Epithelial cell of proximal tubule (primary cell): ENCODE results near the gene RPL32. TPM values are rescaled to one million over a fixed set of nuclear protein-coding genes. Genes with fewer than 3 reads are reported as not detected.

ENCODE experiments used
- DNase-seq: peaks from one replicate; pipeline ENCODE4 v3.0.0-alpha.2; 2011; ENCODE audit warnings: low read depth
- H3K4me3 ChIP-seq: 2 replicates; pipeline ENCODE4 v1.5.1; 2011; ENCODE audit warnings: low read depth, mild to moderate bottlenecking, low read length
- CTCF ChIP-seq: conservative IDR thresholded peaks from 2 replicates; pipeline ENCODE4 v1.5.1; 2012; ENCODE audit warnings: low read depth, mild to moderate bottlenecking, low read length
- total RNA-seq: library from RNA; depleted of rRNA; stranded (reverse); fragments of >200 nt; gene quantifications from 2 replicates; pipeline ENCODE4 v1.2.3, GENCODE V29; 2015

The RPL32 gene
- total RNA-seq, 1 donor from 2014 or later, result 1,030 TPM

GRCh38 chr3:12818773-12819172 is 22.6 kb downstream of the RPL32 start:
- no peak for TF ChIP-seq CTCF
- DNase-seq, result no peak

DNA sequence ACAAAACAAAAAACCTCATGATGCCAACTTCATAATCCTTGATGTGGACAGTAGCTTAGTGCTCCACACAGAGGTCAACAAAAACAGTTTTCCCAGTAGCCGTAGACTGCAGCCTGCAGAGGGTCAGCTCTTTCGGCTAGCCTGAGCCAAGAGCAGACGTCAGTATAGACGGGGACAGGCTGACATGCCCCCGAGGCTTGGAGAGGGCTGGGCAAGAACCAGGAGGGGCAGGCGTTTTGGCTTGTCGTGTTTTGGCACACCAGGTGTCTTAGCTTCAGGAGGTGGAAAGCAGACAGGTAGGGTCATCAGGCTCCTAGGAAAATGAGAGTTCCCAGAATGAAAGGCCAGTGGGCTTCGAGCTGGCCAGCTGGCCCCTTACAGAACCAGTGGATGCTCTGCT is 23.1 kb downstream of the RPL32 start:
- no peak for TF ChIP-seq CTCF
- no peak overlapping the region for H3K4me3 ChIP-seq
- DNase-seq, result no peak

More at GRCh38 chr3:12818773-12819172, 22.6 kb downstream of the RPL32 start:
- no peak overlapping the region for H3K4me3 ChIP-seq

- no peak for TF ChIP-seq CTCF
- no peak overlapping the region for H3K4me3 ChIP-seq
- DNase-seq, result no peak
Observed at GRCh38 chr3:12817343-12817710, 24.0 kb downstream of the RPL32 start.

DNA sequence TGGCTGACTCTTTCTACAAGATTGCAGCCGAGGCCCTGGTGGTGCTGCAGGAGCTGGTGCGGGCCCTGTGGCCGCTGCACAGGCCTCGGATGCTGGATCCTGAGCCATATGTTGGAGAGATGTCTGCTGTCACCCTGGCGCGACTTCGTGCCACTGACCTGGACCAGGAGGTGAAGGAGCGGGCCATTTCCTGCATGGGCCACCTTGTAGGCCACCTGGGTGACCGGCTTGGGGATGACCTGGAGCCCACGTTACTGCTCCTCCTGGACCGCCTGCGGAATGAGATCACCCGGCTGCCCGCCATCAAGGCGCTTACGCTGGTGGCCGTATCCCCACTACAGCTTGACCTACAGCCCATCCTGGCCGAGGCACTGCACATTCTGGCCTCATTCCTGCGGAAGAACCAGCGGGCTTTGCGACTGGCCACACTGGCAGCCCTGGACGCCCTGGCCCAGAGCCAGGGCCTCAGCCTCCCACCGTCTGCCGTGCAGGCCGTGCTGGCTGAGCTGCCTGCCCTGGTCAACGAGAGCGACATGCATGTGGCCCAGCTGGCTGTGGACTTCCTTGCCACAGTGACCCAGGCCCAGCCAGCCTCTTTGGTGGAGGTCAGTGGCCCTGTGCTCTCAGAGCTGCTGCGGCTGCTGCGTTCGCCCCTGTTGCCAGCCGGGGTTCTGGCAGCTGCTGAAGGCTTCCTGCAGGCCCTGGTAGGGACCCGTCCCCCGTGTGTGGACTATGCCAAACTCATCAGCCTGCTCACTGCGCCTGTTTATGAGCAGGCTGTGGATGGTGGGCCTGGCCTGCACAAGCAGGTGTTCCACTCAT is 24.6 kb downstream of the RPL32 start:
- H3K4me3 ChIP-seq, result no peak overlapping the region
- DNase-seq, result no peak
- no peak for TF ChIP-seq CTCF

- no peak for TF ChIP-seq CTCF
- no peak overlapping the region for H3K4me3 ChIP-seq
- no peak for DNase-seq
Observed at GRCh38 chr3:12815719-12816118, 25.6 kb downstream of the RPL32 start.

DNA sequence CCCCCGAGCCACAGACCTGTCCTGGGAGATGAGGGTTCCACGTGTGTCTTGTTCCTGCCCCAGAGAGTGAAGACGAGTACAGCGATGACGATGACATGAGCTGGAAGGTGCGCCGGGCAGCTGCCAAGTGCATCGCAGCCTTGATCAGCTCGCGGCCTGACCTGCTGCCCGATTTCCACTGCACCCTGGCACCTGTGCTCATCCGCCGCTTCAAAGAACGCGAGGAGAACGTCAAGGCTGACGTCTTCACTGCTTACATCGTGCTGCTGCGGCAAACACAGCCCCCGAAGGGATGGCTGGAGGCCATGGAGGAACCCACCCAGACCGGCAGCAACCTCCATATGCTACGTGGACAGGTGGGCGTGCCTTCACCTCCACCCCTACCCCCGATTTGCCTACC is 26.3 kb downstream of the RPL32 start:
- TF ChIP-seq CTCF, result no peak
- no peak for DNase-seq
- no peak overlapping the region for H3K4me3 ChIP-seq

DNA sequence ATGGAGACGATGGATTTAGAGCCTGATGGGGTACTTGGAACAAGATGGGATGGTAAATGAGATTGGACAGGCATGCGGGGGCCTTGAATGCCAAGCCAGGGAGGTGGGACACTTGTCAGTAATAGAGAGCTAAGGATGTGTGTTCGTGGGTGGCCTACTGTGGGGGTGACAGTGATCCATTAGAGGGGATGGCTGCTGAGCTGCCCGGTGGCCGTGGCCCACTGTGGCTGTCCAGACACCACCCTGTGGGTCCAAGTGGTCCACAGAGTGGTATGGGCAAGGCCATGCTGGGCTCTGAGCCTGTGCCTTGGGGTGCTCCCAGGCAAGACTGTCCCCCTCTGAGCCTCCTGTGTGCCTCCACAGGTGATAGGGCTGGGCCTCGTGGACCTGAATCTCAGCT is 27.4 kb downstream of the RPL32 start:
- no peak for DNase-seq
- no peak for TF ChIP-seq CTCF

More for the DNA sequence above, 27.4 kb downstream of the RPL32 start:
- no peak overlapping the region for H3K4me3 ChIP-seq
